NCI-H510A (cell line): Measurements from ENCODE around the gene FGD3.

ENCODE experiments used
- DNase-seq: peaks from one replicate; lab custom pipeline; 2025; lab: John Stamatoyannopoulos, UW

The FGD3 gene

GRCh38 chr9:93052791-93053540 is 105.6 kb downstream of the FGD3 start:
- no peak for DNase-seq

GRCh38 chr9:93053781-93054331 is 106.5 kb downstream of the FGD3 start:
- no peak for DNase-seq

- DNase-seq: no peak
Observed at GRCh38 chr9:93054758-93055704, 107.7 kb downstream of the FGD3 start.

GRCh38 chr9:93057042-93057702 is 109.8 kb downstream of the FGD3 start:
- no peak for DNase-seq

- no peak for DNase-seq
Observed at GRCh38 chr9:93057703-93058354, 110.5 kb downstream of the FGD3 start.

- DNase-seq: no peak
Observed at GRCh38 chr9:93058355-93059010, 111.2 kb downstream of the FGD3 start, which contains the start of gene SUSD3. SUSD3 (plus strand) TSS chr9:93058701; CDS start chr9:93058743, 42 bp downstream.

- DNase-seq: no peak
Observed at GRCh38 chr9:93059011-93059714, 111.8 kb downstream of the FGD3 start.

- DNase-seq: no peak
Observed at GRCh38 chr9:93059715-93060578, 112.6 kb downstream of the FGD3 start.

- no peak for DNase-seq
Observed at GRCh38 chr9:93060746-93061259, 113.5 kb downstream of the FGD3 start.

- DNase-seq: no peak
Observed at GRCh38 chr9:93061260-93061751, 114.0 kb downstream of the FGD3 start.

- peak; percentile 37 for DNase-seq
Observed at GRCh38 chr9:93061791-93062763, 114.8 kb downstream of the FGD3 start.

GRCh38 chr9:93064392-93065134 is 117.2 kb downstream of the FGD3 start:
- peak; percentile 80 for DNase-seq

- DNase-seq: no peak
Observed at GRCh38 chr9:93065135-93065720, 117.9 kb downstream of the FGD3 start.

- DNase-seq: no peak
Observed at GRCh38 chr9:93066978-93067603, 119.8 kb downstream of the FGD3 start.

GRCh38 chr9:93068956-93069355 is 121.6 kb downstream of the FGD3 start:
- DNase-seq: no peak

- DNase-seq: no peak
Observed at GRCh38 chr9:93071464-93071863, 124.1 kb downstream of the FGD3 start.
